ENCODE measurements around the gene CNNM4.

The CNNM4 gene

DNA sequence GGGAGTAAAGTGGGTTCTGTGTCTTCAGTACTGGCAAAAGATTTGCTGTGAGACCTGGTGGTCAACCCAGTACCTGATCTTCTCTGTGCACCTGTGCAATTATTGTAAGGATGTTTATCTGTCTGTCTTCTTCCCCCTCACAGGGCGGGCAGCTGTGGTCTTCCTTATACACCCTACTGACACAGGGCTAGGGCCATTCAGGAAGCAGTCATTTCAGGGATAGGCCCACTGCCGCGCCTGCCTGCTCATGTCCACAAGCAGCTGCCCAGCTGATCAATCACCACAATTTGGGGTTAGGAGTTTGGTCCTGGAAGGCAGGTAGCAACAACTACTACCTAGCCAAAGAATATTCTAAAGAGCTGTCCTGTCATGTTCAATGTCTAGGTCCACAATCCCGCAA is 1.2 kb upstream of the CNNM4 start:
- no peak for DNase-seq (ENCODE audit: low read depth in 2 of 2)

- no peak for DNase-seq (ENCODE audit: low read depth in 2 of 2)
These were observed 507 bp downstream of the CNNM4 start for GRCh38 chr2:96760986-96761832.

DNA sequence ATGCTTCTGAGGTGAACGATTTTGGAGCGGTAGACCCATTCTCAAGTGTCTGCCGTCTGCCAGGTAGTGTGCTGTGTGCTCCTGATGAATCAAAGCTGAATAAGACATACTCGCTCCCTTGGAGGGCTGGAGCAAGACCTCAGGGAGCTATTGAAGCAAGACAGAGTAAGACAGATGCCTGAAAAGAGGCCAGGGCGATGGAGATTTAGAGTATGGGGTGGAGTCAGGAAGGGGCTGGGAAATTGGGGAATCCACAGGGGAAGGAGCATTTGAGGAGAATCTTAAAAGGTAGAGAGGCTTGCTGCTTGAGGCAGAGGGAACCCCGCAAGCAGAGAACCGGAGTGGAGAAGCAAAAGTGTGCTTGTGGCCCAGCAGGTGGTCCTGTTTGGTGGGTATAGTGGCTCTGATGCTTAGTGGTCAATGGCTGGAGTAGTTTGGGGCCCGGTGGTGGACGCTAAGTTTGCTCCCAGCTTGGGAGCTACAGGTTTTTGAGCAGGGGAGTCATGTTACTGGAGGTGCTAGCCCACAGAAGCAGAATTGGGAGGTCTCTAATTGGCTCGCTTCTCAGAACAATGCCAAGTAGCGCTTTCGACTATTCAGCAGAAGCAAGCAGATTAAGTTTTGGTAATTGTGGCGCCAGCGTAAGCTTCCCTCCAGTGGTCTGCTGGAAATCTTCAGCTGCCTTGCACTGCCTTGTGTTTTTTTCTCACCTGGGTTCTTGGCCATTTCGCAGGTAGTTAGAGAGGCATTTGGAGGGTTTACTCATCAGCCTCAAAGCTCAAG is 2.0 kb downstream of the CNNM4 start:
- no peak for DNase-seq (ENCODE audit: low read depth in 2 of 2)

DNA sequence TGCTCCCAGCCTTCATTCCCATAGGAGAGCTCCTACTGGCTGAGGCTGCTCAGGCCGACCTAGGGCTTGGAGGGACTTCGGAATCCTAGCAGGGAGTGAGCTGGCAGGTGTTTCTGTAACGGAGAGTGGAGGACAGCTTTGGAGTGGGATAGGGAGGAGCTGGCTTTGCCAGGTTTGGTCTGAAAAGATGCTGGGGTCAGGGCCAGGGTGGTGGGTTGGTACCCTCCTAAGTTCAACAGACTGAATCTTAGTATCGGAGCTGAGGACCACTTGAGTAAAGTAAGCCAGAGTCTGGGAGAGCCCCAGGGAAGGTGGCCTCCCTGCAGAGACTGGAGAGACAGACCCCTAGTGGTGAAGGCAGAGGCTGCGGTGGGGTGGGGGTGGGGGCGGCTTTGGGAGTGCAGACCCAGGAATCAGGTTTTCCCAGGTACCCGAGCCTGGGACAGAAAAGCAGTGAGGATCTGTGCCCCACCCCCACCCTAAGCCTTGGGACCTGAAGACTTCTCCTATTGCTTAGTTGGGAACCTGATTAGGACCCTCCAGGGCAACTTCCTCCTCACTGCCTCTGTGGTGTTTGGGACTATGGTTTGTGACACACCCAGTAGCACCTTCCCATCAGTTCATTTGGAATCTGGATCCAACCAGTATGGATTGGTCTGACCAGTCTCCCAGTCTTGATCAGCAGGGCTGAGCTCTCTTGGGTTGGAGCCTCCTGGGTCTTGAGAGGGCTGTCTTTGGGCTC is 3.0 kb downstream of the CNNM4 start:
- no peak for DNase-seq (ENCODE audit: low read depth in 2 of 2)

GRCh38 chr2:96764253-96764637 is 3.5 kb downstream of the CNNM4 start:
- DNase-seq (ENCODE audit: low read depth in 2 of 2): no peak

DNA sequence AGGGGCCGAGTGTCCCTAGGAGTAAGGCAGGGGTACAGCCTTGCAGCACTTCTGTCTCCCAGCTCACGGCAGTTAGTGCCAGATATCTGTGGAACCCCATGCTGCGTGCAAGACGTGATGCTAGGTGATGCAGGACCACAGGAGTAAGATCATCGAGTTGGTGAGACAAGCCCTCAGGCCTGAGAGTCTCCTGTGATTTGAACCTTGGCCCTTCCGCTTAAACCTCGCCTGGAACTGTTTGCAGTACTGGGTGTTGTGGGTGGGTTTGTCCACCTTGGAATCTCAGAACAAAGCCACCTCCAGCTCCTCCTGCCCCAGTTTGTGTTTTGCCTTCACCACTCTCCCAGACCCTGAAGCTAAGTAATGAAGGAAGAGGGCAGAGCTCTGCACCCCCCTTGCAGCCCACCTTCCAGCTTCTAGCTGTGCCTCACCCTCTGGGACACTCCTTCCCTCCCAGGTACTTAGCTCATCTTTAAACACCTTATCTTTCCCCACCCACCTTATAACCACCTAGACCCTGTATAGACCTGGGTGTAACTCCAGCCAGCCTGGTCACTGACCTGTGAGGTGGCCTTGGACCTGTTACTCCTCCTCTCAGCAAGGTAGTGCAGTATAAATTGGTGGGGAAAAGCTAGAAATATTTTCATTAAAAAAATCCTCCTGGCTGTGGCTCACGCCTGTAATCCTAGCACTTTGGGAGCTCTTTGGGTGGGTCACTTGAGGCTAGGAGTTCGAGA is 6.6 kb downstream of the CNNM4 start:
- DNase-seq (ENCODE audit: low read depth in 2 of 2): no peak

DNA sequence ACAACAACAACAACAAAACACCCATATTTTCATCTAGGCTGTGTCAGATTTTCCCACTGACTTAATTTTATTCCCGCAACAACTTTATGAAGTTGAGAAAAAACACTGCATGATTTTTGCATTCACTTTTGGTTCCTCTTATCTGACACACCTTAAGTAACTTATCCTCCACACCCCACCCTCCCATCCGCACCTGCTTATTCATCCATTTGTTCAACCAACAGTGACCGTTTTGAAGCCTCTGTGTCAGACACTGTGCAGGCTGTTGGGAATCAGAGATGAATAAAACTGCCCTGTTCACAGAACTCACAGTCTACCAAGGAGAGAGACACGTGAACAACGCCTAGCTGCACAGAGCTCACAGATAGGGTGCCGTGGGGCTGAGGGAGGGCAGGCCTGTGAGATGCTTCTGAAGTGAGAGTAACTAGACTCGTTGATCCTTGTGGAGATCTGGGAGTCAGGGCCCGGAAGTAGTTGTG is 7.4 kb downstream of the CNNM4 start:
- no peak for DNase-seq (ENCODE audit: low read depth in 2 of 2)

- no peak for DNase-seq (ENCODE audit: low read depth in 2 of 2)
These were observed 9.1 kb downstream of the CNNM4 start for GRCh38 chr2:96769814-96770213.

GRCh38 chr2:96770442-96771202 is 9.9 kb downstream of the CNNM4 start:
- no peak for DNase-seq (ENCODE audit: low read depth in 2 of 2)

GRCh38 chr2:96771796-96772618 is 11.3 kb downstream of the CNNM4 start:
- DNase-seq (ENCODE audit: low read depth in 2 of 2): no peak

DNA sequence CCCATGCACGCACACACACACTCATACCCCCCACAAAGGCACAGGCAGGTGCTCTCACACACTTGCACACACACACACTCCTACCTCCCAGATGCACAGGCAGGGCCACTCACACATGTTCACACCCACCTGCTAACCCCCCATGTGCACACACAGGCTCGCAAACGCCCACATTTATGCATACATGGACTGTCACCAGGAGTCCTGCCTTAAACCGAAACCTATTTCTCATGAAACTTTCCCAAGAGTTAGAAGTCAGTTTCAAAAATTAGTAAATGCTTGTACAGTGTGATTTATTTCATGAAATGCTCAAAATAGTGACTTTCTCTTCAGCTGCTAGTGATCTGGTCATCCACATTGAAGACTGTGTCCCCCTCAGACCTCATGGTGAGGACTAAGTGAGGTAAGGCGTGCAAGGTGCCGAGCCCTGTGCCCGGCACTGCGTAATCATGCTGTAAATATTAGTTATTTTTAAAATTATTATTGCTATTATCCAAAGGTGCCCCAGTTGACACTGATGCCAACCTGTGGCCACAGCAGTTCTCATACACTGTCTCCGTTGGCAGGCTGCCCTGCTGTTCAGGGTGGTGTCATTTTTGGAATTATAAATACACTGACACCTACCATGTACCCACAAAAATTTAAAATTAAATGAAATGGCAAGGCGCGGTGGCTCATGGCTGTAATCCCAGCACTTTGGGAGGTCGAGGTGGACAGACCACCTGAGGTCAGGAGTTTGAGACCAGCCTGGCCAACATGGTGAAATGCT is 12.4 kb downstream of the CNNM4 start:
- no peak for DNase-seq (ENCODE audit: low read depth in 2 of 2)

DNA sequence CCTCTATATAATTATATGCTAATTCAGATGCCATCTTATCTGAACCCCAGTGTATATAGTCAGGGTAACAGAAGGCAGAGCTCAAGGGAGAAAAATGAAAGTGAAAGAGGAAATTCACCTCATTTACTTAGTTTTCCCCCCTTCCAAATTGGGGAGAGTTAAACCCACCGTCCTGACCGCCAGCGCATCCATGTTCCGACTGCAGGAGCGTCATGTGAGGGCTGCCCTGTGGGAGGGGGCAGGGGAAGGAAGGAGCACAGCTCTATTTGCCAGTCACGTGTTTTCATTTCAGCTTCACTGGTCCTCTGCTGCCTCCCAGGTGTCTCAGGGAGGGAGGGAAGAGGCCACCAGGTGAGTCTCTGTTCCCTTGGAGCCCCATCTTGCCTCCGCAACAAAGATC is 13.2 kb downstream of the CNNM4 start:
- peak in 1 of 2 donors; percentile 21 for DNase-seq (ENCODE audit: low read depth in 2 of 2)

DNA sequence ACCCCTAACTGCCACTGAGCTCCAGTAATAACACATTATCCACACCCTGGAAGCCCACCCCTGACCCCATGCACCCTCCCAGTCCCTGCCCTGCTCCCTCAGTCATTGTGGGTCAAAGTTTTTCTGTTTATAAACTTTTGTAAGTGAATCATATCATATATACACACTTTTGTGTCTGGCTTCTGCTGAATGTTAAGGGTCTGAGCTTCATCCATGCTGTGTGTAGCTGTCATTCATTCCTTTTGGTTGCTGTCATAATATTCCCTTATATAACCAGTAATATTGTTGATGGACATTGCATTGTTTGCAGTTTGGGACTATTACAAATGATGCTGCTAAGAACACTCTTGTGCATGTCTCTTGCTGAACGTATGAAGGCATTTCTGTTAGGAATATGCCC is 14.5 kb downstream of the CNNM4 start:
- no peak for DNase-seq (ENCODE audit: low read depth in 2 of 2)

GRCh38 chr2:96783388-96783787 is 22.7 kb downstream of the CNNM4 start:
- DNase-seq (ENCODE audit: low read depth in 2 of 2): no peak

DNA sequence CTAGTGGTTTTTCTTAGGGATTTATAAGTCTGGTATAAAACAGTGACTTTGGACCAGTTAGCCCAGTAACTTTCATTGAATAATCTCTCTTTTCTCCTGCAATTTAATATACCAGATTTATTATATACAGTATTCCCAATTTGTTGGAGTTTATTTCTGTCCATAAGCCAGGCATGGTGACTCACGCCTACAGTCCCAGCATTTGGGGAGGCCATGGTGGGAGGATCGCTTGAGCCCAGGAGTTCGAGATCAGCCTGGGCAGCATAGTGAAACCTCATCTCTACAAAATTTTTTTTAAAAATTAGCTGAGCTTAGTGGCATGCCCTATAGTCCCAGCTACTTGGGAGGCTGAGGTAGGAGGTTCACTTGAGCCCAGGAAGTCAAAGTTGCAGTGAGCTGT is 26.7 kb downstream of the CNNM4 start:
- no peak for DNase-seq (ENCODE audit: low read depth in 2 of 2)

GRCh38 chr2:96788442-96789244 is 27.9 kb downstream of the CNNM4 start:
- DNase-seq (ENCODE audit: low read depth in 2 of 2): no peak

- DNase-seq (ENCODE audit: low read depth in 2 of 2): no peak
These were observed 28.5 kb downstream of the CNNM4 start for GRCh38 chr2:96789245-96789617.

All from stimulated activated CD8-positive, alpha-beta memory T cell treated with anti-CD3 and anti-CD28 coated beads, Interleukin-2, amount 100 ng/mL, for 48 hours (primary cell).